ENCODE measurements around the gene PROX2. TPM values are rescaled to one million over a fixed set of nuclear protein-coding genes. Genes with fewer than 3 reads are reported as not detected.

Gene PROX2, protein sequence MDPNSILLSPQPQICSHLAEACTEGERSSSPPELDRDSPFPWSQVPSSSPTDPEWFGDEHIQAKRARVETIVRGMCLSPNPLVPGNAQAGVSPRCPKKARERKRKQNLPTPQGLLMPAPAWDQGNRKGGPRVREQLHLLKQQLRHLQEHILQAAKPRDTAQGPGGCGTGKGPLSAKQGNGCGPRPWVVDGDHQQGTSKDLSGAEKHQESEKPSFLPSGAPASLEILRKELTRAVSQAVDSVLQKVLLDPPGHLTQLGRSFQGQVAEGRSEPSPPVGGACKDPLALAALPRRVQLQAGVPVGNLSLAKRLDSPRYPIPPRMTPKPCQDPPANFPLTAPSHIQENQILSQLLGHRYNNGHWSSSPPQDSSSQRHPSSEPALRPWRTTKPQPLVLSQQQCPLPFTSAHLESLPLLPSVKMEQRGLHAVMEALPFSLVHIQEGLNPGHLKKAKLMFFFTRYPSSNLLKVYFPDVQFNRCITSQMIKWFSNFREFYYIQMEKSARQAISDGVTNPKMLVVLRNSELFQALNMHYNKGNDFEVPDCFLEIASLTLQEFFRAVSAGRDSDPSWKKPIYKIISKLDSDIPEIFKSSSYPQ
- total RNA-seq, result under 1 TPM in 2 of 5 experiments, not detected in 3; 0.13 to 0.54 TPM
- polyA plus RNA-seq, result under 1 TPM; 0.05 to 0.06 TPM
- total RNA-seq, result not detected

DNA sequence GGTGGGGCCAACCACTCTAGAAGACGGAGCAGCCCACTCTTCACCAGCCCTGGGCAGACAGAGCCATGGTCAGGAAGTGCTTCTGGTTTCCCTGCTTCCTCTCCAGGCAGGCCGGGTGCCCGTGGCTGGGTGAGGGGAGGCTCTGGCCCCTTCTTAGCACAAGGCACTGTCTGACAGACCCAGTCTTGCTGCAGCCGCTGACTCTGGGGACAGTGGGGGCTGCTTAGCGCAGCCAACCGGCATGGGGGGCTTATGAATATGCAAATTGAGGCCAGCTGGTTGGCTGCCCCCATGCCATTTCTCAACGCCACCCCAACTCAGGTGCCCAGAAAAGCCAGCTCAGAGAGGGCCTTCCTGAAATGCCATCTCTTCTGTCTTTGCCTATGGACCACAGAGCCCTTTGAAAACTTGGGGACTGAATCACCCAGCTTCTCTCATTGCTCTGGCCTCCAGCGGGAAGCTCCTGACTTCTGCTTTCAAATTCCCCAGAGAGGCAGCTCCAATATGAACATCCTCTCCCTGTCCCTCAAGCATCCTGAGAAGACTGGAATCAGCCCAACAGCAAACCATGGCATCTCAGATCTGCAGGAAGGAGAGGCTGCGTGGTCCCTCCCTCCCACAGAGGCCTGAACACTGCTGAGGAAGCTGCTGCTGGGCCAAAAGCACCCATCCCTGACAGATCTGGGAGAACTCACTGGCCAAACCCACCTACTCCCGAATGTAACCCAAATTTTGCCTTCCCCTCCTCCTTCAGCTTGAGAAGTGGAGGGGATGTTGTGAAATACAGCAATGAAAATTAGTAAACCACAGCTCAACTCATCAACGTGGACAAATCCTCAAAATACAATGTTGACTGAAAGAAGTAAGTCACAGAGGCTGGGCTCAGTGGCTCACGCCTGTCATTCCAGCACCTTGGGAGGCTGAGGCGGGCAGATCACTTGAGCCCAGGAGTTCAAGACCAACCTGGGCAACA is at the start of gene PROX2:
PROX2 (minus strand) TSS at position 205 of the 973 bp plus-strand sequence. CDS start 12,311 bp downstream, outside the sequence.
- Histone ChIP-seq H3K36me3 (ENCODE audit: control insufficient read depth in 2 of 3, insufficient read depth in 3 of 3, low read length in 3 of 3) (no peaks in the 10 kb centered on the region), H3K9me3 (ENCODE audit: control insufficient read depth in 2 of 3, low read length in 3 of 3) (no peaks in the 10 kb centered on the region), H3K4me1 (ENCODE audit: control insufficient read depth in 2 of 2, insufficient read depth in 2 of 2, low read length in 2 of 2) (peaks cover 18 to 19% of the 10 kb centered on the region in 2 donors), H3K27ac (ENCODE audit: low read depth, low read length) (no peak within 1 kb of the TSS), H3K27me3 (ENCODE audit: control insufficient read depth in 2 of 2, insufficient read depth in 2 of 2, low read length in 2 of 2) (no peaks in the 10 kb centered on the region), H3K4me3 (ENCODE audit: low read length) (peak within 1 kb of the TSS; percentile 25)
- Mint-ChIP-seq H3K27ac (peak within 1 kb of the TSS in 8 of 9 donors; percentile 36 to 82 (median 66)), H3K36me3 (no peaks in the 10 kb centered on the region), H3K27me3 (peaks cover 0 to 2% (median 0%) of the 10 kb centered on the region in 5 donors), H3K9me3 (no peaks in the 10 kb centered on the region), H3K4me1 (peaks cover 27 to 53% (median 46%) of the 10 kb centered on the region in 7 donors), H3K4me3 (peak within 1 kb of the TSS; percentile 23 to 72 (median 56))
- intact Hi-C loops (cut with micrococcal nuclease), result no loop called here
- ChIA-PET POLR2A (interaction anchor here (0.9 to 1.0 kb wide), 4 partner anchors 9 to 127 kb away, joined by 3 to 6 read pairs (median 4); partner anchors contain the start of gene EIF2B2), CTCF (interaction anchor here (0.7 to 7.5 kb wide), 4 partner anchors 10 to 29 kb away, joined by 4 to 68 read pairs (median 5); no protein-coding TSS in a partner anchor)
- peak in 1 of 9 donors; percentile 9 for DNase-seq
- peak; percentile 68 for ATAC-seq

- H3K4me1 ChIP-seq (ENCODE audit: control insufficient read depth in 2 of 2, insufficient read depth in 2 of 2, low read length in 2 of 2), result peaks cover 0 to 3% of the 10 kb centered on the region in 2 donors
- ChIA-PET CTCF (interaction anchor here (1.4 kb wide), 1 partner anchor 63 kb away, joined by 4 read pairs; no protein-coding TSS in a partner anchor), POLR2A (interaction anchor here (1.1 to 1.8 kb wide), 3 partner anchors 9 to 42 kb away, joined by 3 to 5 read pairs (median 4); no protein-coding TSS in a partner anchor)
- Mint-ChIP-seq H3K4me1 (peaks cover 1 to 19% (median 15%) of the 10 kb centered on the region in 7 donors), H3K9me3 (no peaks in the 10 kb centered on the region), H3K4me3 (peak overlapping the region in 8 of 10 donors; percentile 1 to 66 (median 38)), H3K36me3 (no peaks in the 10 kb centered on the region), H3K27me3 (peaks cover 0 to 19% (median 8%) of the 10 kb centered on the region in 5 donors), H3K27ac (peak overlapping the region in 2 of 9 donors; percentile 50 to 65)
- ATAC-seq, result no peak
- no peaks in the 10 kb centered on the region for H3K36me3 ChIP-seq (ENCODE audit: control insufficient read depth in 2 of 3, insufficient read depth in 3 of 3, low read length in 3 of 3)
- intact Hi-C loops (cut with micrococcal nuclease), result no loop called here
- no peaks in the 10 kb centered on the region for H3K27me3 ChIP-seq (ENCODE audit: control insufficient read depth in 2 of 2, insufficient read depth in 2 of 2, low read length in 2 of 2)
- H3K9me3 ChIP-seq (ENCODE audit: control insufficient read depth in 2 of 3, low read length in 3 of 3), result no peaks in the 10 kb centered on the region
- no peak for DNase-seq
- no peak overlapping the region for H3K27ac ChIP-seq (ENCODE audit: low read depth, low read length)
- no peak overlapping the region for H3K4me3 ChIP-seq (ENCODE audit: low read length)
Observed at GRCh38 chr14:74924061-74924460, 48.1 kb upstream of the PROX2 start.

GRCh38 chr14:74922752-74923401 is 46.9 kb upstream of the PROX2 start, which contains the start of gene RPS6KL1:
Gene RPS6KL1, minus strand, starts transcription at chr14:74923260. Its CDS starts 1,719 bp downstream, at chr14:74921541.
- DNase-seq (peak; percentile 58 to 76 (median 69)), ATAC-seq (peak; percentile 98)
- Histone ChIP-seq H3K9me3 (ENCODE audit: control insufficient read depth in 2 of 3, low read length in 3 of 3) (no peaks in the 10 kb centered on the region), H3K4me3 (ENCODE audit: low read length) (peak within 1 kb of the TSS; percentile 47), H3K27ac (ENCODE audit: low read depth, low read length) (peak within 1 kb of the TSS; percentile 77), H3K27me3 (ENCODE audit: control insufficient read depth in 2 of 2, insufficient read depth in 2 of 2, low read length in 2 of 2) (no peaks in the 10 kb centered on the region), H3K36me3 (ENCODE audit: control insufficient read depth in 2 of 3, insufficient read depth in 3 of 3, low read length in 3 of 3) (no peaks in the 10 kb centered on the region), H3K4me1 (ENCODE audit: control insufficient read depth in 2 of 2, insufficient read depth in 2 of 2, low read length in 2 of 2) (peaks cover 0 to 3% of the 10 kb centered on the region in 2 donors)
- Mint-ChIP-seq H3K4me1 (peaks cover 0 to 16% (median 13%) of the 10 kb centered on the region in 7 donors), H3K9me3 (no peaks in the 10 kb centered on the region), H3K27ac (peak within 1 kb of the TSS in 8 of 9 donors; percentile 6 to 78 (median 60)), H3K27me3 (peaks cover 0 to 19% (median 8%) of the 10 kb centered on the region in 5 donors), H3K4me3 (peak within 1 kb of the TSS; percentile 54 to 86 (median 68)), H3K36me3 (no peaks in the 10 kb centered on the region)
- intact Hi-C loops (cut with micrococcal nuclease), result loop anchor here (1.0 kb wide), 3 partner anchors 18 to 79 kb away; partner anchors contain the start of genes DLST (in 1 of the 2) and EIF2B2 (in 1 of the 2)
- ChIA-PET POLR2A (interaction anchor here (1.1 to 1.8 kb wide), 4 partner anchors 10 to 41 kb away, joined by 3 to 5 read pairs (median 4); no protein-coding TSS in a partner anchor), CTCF (interaction anchor here (1.4 to 1.5 kb wide), 2 partner anchors 18 to 62 kb away, joined by 4 to 5 read pairs; no protein-coding TSS in a partner anchor)

DNA sequence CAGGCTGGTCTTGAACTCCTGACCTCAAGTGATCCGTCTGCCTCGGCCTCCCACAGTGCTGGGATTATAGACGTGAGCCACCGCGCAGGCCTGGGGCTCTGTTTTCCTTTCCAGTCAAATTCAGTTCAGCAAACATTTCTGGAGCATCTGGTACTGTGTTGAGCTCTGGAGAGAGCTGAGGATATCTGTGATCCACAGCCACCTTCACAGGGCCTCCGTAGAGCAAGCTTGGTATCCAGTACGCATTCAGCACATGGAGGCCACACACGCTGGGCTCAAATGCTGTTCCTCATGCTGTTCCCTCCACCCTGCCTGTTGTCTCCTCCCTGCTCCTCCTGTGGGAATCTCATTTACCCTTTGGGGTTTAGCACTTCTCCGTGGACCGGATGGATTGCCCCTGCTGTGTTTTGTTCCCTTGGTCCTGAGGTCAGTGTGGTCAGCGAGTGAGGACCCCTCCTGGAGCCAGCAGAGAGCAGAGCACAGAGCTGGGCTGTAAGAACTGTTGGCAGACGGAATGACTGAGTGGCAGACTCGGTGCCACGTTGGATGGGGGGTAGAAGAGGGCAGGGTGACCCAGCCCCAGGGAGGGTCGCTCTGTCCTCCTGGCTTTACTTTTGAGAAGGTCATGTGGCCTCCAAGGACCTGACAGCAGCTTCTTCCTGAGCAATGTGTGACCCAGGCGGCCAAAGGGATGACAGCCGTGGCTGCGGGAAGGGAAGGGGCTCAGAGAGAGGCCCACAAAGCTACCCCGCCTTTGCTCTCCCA is 46.2 kb upstream of the PROX2 start:
- Histone ChIP-seq H3K9me3 (ENCODE audit: control insufficient read depth in 2 of 3, low read length in 3 of 3) (no peaks in the 10 kb centered on the region), H3K36me3 (ENCODE audit: control insufficient read depth in 2 of 3, insufficient read depth in 3 of 3, low read length in 3 of 3) (no peaks in the 10 kb centered on the region), H3K27me3 (ENCODE audit: control insufficient read depth in 2 of 2, insufficient read depth in 2 of 2, low read length in 2 of 2) (no peaks in the 10 kb centered on the region), H3K4me1 (ENCODE audit: control insufficient read depth in 2 of 2, insufficient read depth in 2 of 2, low read length in 2 of 2) (peaks cover 0 to 3% of the 10 kb centered on the region in 2 donors), H3K27ac (ENCODE audit: low read depth, low read length) (peak overlapping the region; percentile 77), H3K4me3 (ENCODE audit: low read length) (peak overlapping the region; percentile 47)
- H3K9me3 Mint-ChIP-seq, result no peaks in the 10 kb centered on the region
- intact Hi-C loops (cut with micrococcal nuclease), result no loop called here
- peaks cover 0 to 16% (median 13%) of the 10 kb centered on the region in 7 donors for H3K4me1 Mint-ChIP-seq
- ChIA-PET POLR2A (interaction anchor here (1.1 to 1.8 kb wide), 2 partner anchors 19 to 20 kb away, joined by 3 to 5 read pairs; no protein-coding TSS in a partner anchor), CTCF (interaction anchor here (0.9 to 1.5 kb wide), 3 partner anchors 16 to 17 kb away, joined by 3 to 5 read pairs (median 5); no protein-coding TSS in a partner anchor)
- peak overlapping the region; percentile 32 to 86 (median 65) for H3K4me3 Mint-ChIP-seq
- ATAC-seq, result no peak
- no peak for DNase-seq
- peak overlapping the region in 7 of 9 donors; percentile 42 to 78 (median 62) for H3K27ac Mint-ChIP-seq
- peaks cover 0 to 19% (median 5%) of the 10 kb centered on the region in 5 donors for H3K27me3 Mint-ChIP-seq
- H3K36me3 Mint-ChIP-seq, result no peaks in the 10 kb centered on the region

GRCh38 chr14:74921053-74921620 is 45.2 kb upstream of the PROX2 start:
- Mint-ChIP-seq H3K27ac (no peak overlapping the region), H3K4me1 (peaks cover 0 to 16% (median 13%) of the 10 kb centered on the region in 7 donors), H3K9me3 (no peaks in the 10 kb centered on the region), H3K27me3 (peaks cover 0 to 11% (median 0%) of the 10 kb centered on the region in 5 donors), H3K4me3 (no peak overlapping the region), H3K36me3 (peaks cover 0 to under 1% (median 0%) of the 10 kb centered on the region in 5 donors)
- no peak overlapping the region for H3K27ac ChIP-seq (ENCODE audit: low read depth, low read length)
- DNase-seq, result no peak
- ChIA-PET CTCF (interaction anchor here (0.6 to 1.2 kb wide), 5 partner anchors 15 to 1147 kb away, joined by 3 to 5 read pairs (median 3); no protein-coding TSS in a partner anchor), POLR2A (interaction anchor here (0.5 kb wide), 1 partner anchor 29 kb away, joined by 3 read pairs; no protein-coding TSS in a partner anchor)
- peaks cover 0 to 3% of the 10 kb centered on the region in 2 donors for H3K4me1 ChIP-seq (ENCODE audit: control insufficient read depth in 2 of 2, insufficient read depth in 2 of 2, low read length in 2 of 2)
- no peaks in the 10 kb centered on the region for H3K36me3 ChIP-seq (ENCODE audit: control insufficient read depth in 2 of 3, insufficient read depth in 3 of 3, low read length in 3 of 3)
- intact Hi-C loops (cut with micrococcal nuclease), result no loop called here
- H3K27me3 ChIP-seq (ENCODE audit: control insufficient read depth in 2 of 2, insufficient read depth in 2 of 2, low read length in 2 of 2), result no peaks in the 10 kb centered on the region
- no peak overlapping the region for H3K4me3 ChIP-seq (ENCODE audit: low read length)
- H3K9me3 ChIP-seq (ENCODE audit: control insufficient read depth in 2 of 3, low read length in 3 of 3), result no peaks in the 10 kb centered on the region
- ATAC-seq, result no peak
